Suprapubic skin (tissue), 4 donors: ENCODE measurements around the gene PCBP4. TPM values are rescaled to one million over a fixed set of nuclear protein-coding genes. Genes with fewer than 3 reads are reported as not detected.
A peak's percentile ranks its signal among the peaks of the same experiment; 100 is the strongest.

Source experiments
- DNase-seq, 2 donors: peaks; one replicate each; pipeline ENCODE4 v3.0.0-alpha.2; 2019; ENCODE audit warnings: low spot score in 2 of 2
- H3K27ac ChIP-seq: fragments of 200-600 bp; sonication (generic); one replicate; pipeline ENCODE4 v1.5.1; 2019
- H3K27me3 ChIP-seq: fragments of 200-600 bp; sonication (generic); one replicate; pipeline ENCODE4 v1.5.1; 2019
- H3K36me3 ChIP-seq: fragments of 200-600 bp; sonication (generic); one replicate; pipeline ENCODE4 v1.5.1; 2019
- H3K4me1 ChIP-seq: fragments of 200-600 bp; sonication (generic); one replicate; pipeline ENCODE4 v1.5.1; 2019
- H3K4me3 ChIP-seq: fragments of 200-600 bp; sonication (generic); one replicate; pipeline ENCODE4 v1.5.1; 2019; ENCODE audit warnings: mild to moderate bottlenecking
- H3K9me3 ChIP-seq: fragments of 200-600 bp; sonication (generic); one replicate; pipeline ENCODE4 v1.5.1; 2019
- EP300 ChIP-seq: sonication (generic); formaldehyde crosslinking; IDR thresholded peaks from one replicate; pipeline ENCODE4 v1.6.1; 2017; ENCODE audit warnings: antibody characterized with exemption
- POLR2A ChIP-seq, 2 donors: fragments of 450-650 bp; IDR thresholded peaks; one replicate each; pipeline ENCODE4 v1.6.1; 2017; ENCODE audit warnings: antibody characterized with exemption in 2 of 2, mild to moderate bottlenecking in 2 of 2, moderate library complexity in 2 of 2
- POLR2AphosphoS5 ChIP-seq, 3 donors: sonication (generic); formaldehyde crosslinking; IDR thresholded peaks; one replicate each; pipeline ENCODE4 v1.6.1; 2017; ENCODE audit warnings: antibody characterized with exemption in 3 of 3
- WGBS: methylation state at CpG from one replicate; pipeline ENCODE4 v1.1.5; 2018; 5-methylcytosine and 5-hydroxymethylcytosine counted together
- total RNA-seq, 4 donors: library from RNA; depleted of rRNA; stranded (reverse); fragments of >200 nt; gene quantifications; one replicate each; pipeline ENCODE4 v1.1.0, GENCODE V29; 2016
- TF ChIP-seq, protein P1 (sequence below), 2 donors: fragments of 200-600 bp in 1 of 2; fragments of 450-650 bp in 1 of 2; sonication (generic) in 1 of 2; IDR thresholded peaks; one replicate each; pipeline ENCODE4 v1.5.1; 2016 to 2019; ENCODE audit warnings: antibody characterized with exemption in 2 of 2, mild to moderate bottlenecking in 1 of 2, moderate library complexity in 1 of 2

The PCBP4 gene
- total RNA-seq, 4 donors from 2014 or later, result 24.6 to 32.1 (median 28.6) TPM

DNA sequence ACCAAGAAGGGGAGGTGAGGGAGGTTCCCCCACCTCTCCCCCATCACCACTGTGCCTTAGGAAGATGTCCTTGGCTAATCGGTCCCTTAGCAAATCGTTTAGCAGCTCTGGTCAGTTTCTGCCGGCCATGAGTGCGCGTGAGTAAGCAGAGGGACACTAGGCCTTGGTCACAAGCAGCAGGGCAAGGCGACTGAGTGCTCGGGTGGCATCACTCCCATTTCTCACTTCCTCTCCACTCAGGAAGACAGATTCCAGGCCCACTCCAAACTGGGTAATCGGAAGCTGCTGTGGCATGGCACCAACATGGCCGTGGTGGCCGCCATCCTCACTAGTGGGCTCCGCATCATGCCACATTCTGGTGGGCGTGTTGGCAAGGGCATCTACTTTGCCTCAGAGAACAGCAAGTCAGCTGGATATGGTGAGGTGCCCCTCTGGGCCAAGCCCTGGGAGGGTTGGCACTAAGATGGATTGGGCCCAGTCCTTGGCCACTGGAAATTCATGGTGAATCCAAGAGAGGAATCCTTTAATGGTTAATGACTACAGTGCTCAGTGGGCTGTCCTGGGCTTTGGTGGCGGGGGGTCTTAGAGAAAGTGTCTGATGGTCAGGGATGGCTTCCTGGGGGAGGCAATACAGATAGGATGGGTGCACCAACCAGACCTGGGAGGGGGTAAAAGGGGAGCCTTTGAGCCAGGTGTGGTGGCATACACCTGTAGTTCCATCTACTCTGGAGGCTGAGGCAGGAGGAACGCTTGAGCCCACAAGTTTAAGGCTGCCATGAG, 21.1 kb downstream of the PCBP4 start:
- peak in 1 of 2 donors; percentile 26 for DNase-seq
- H3K27me3 ChIP-seq, result no peaks in the 10 kb centered on the region
- no peak for TF ChIP-seq POLR2AphosphoS5 (IDR thresholded peaks at IDR 0.05)
- no peak for TF ChIP-seq EP300
- TF ChIP-seq, protein P1, sequence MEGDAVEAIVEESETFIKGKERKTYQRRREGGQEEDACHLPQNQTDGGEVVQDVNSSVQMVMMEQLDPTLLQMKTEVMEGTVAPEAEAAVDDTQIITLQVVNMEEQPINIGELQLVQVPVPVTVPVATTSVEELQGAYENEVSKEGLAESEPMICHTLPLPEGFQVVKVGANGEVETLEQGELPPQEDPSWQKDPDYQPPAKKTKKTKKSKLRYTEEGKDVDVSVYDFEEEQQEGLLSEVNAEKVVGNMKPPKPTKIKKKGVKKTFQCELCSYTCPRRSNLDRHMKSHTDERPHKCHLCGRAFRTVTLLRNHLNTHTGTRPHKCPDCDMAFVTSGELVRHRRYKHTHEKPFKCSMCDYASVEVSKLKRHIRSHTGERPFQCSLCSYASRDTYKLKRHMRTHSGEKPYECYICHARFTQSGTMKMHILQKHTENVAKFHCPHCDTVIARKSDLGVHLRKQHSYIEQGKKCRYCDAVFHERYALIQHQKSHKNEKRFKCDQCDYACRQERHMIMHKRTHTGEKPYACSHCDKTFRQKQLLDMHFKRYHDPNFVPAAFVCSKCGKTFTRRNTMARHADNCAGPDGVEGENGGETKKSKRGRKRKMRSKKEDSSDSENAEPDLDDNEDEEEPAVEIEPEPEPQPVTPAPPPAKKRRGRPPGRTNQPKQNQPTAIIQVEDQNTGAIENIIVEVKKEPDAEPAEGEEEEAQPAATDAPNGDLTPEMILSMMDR (IDR thresholded peaks at IDR 0.05), result no peak
- TF ChIP-seq POLR2A (IDR thresholded peaks at IDR 0.05), result no peak
- no peak overlapping the region for H3K4me3 ChIP-seq
- WGBS, result 91% methylated on average over 10 of the region's 14 CpGs
- H3K36me3 ChIP-seq, result peaks cover 9% of the 10 kb centered on the region
- H3K27ac ChIP-seq, result no peak overlapping the region
- H3K4me1 ChIP-seq, result peaks cover 19% of the 10 kb centered on the region
- no peaks in the 10 kb centered on the region for H3K9me3 ChIP-seq

DNA sequence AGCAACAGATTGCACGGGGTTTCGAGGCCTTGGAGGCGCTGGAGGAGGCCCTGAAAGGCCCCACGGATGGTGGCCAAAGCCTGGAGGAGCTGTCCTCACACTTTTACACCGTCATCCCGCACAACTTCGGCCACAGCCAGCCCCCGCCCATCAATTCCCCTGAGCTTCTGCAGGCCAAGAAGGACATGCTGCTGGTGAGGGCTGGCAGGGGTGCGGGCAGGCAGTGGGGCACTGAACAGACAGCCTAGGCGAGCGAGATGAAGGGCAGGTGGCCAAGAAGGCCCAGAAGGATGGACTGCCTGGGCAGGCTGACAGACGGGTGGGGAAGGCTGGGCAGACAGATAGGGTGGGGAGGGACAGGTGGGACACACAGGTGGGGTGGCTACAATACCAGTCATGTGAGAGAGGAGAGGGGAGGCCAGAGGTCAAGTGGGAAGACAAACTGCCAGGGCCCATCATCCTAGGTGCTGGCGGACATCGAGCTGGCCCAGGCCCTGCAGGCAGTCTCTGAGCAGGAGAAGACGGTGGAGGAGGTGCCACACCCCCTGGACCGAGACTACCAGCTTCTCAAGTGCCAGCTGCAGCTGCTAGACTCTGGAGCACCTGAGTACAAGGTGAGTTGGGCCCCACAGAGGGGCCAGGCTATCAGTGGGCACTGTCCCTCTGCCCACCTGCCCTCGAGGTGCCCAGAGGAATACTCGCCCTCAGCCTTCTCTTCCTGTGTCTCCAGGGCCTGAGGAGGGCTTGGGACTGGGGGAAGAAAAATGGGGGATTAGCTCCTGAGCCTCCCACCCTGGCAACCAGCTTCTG, 22.0 kb downstream of the PCBP4 start:
- H3K27ac ChIP-seq, result no peak overlapping the region
- WGBS, result 89% methylated on average over 18 of the region's 18 CpGs
- H3K36me3 ChIP-seq, result peaks cover 9% of the 10 kb centered on the region
- H3K4me3 ChIP-seq, result no peak overlapping the region
- no peaks in the 10 kb centered on the region for H3K27me3 ChIP-seq
- DNase-seq, result peak in 1 of 2 donors; percentile 57
- peaks cover 28% of the 10 kb centered on the region for H3K4me1 ChIP-seq
- no peaks in the 10 kb centered on the region for H3K9me3 ChIP-seq
- TF ChIP-seq, protein P1 (IDR thresholded peaks at IDR 0.05), result no peak
- TF ChIP-seq POLR2AphosphoS5 (IDR thresholded peaks at IDR 0.05) (no peak), POLR2A (IDR thresholded peaks at IDR 0.05) (no peak), EP300 (no peak)

DNA sequence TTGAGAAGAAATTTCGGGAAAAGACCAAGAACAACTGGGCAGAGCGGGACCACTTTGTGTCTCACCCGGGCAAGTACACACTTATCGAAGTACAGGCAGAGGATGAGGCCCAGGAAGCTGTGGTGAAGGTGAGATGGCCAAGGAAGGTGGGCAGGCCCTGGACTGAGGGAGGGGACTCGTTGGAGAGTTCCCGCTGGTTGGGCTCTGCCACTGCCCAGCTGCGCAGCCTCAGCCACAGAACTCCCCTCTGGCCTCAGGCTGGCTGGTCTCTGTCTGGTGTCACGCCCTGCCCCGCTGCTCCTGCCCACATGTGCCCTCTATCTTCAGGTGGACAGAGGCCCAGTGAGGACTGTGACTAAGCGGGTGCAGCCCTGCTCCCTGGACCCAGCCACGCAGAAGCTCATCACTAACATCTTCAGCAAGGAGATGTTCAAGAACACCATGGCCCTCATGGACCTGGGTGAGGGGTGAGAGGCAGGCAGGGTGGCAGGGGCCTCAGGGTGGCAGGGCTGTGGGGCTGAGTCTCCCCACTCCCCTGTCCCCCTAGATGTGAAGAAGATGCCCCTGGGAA, 22.7 kb downstream of the PCBP4 start:
- H3K9me3 ChIP-seq, result no peaks in the 10 kb centered on the region
- no peak for TF ChIP-seq EP300
- TF ChIP-seq POLR2AphosphoS5 (IDR thresholded peaks at IDR 0.05), result no peak
- TF ChIP-seq, protein P1 (IDR thresholded peaks at IDR 0.05), result no peak
- peak in 1 of 2 donors; percentile 56 for DNase-seq
- peaks cover 34% of the 10 kb centered on the region for H3K4me1 ChIP-seq
- no peak overlapping the region for H3K4me3 ChIP-seq
- 88% methylated on average over 9 of the region's 11 CpGs for WGBS
- H3K27me3 ChIP-seq, result no peaks in the 10 kb centered on the region
- peaks cover 9% of the 10 kb centered on the region for H3K36me3 ChIP-seq
- H3K27ac ChIP-seq, result no peak overlapping the region

DNA sequence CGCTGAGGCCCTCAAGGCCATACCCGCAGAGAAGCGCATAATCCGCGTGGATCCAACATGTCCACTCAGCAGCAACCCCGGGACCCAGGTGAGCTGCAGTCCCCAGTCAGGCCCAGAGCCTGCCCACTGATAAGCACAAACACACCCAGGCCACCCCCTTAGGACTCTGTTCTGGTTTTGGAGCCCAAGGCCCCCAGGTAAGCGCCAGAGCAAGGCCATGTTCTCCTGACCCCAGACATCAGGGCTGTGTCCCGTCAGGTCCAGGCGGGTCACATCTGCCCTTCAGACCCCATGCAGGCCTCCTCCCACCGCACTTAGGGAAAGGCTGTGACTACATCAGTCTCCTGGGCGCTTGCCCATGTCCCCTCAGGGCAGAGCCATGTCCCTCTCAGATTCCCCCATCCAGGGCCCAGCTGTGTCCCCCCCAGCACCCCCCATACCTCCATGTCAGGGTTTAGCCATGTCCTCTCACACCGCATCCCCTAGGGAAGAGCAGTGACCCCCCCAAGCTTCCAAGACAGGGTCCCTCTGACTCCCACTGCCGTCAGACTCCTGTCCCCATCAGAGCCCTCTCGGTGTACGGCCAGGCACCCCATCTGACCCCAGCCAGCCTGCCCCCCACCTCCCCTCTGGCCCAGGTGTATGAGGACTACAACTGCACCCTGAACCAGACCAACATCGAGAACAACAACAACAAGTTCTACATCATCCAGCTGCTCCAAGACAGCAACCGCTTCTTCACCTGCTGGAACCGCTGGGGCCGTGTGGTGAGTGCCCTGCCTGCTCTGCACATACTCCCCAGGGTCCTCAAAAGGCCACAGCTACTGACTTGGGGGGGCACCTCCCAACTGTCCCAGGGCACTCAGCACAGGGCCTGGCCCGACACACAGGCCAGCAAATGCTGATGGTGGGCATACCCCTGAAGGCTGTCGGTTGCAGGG, 23.5 kb downstream of the PCBP4 start:
- Histone ChIP-seq H3K4me1 (peaks cover 34% of the 10 kb centered on the region), H3K36me3 (peaks cover 12% of the 10 kb centered on the region), H3K4me3 (peak overlapping the region; percentile 82), H3K27me3 (no peaks in the 10 kb centered on the region), H3K27ac (peak overlapping the region; percentile 90), H3K9me3 (no peaks in the 10 kb centered on the region)
- 97% methylated on average over 17 of the region's 21 CpGs for WGBS
- TF ChIP-seq, protein P1 (IDR thresholded peaks at IDR 0.05), result no peak
- TF ChIP-seq POLR2A (IDR thresholded peaks at IDR 0.05) (no peak), POLR2AphosphoS5 (IDR thresholded peaks at IDR 0.05) (no peak), EP300 (no peak)
- DNase-seq, result peak; percentile 67 to 79
